HG03342 (cell line): Measurements from ENCODE around the gene XPA.
A peak's percentile ranks its signal among the peaks of the same experiment; 100 is the strongest.

Experiments
- ATAC-seq: cut with Tn5 transposase; IDR thresholded peaks from one replicate; pipeline ENCODE4 v1.9.1; 2021; ENCODE audit warnings: mild to moderate bottlenecking, moderate library complexity; ENCODE audit not compliant: unreplicated experiment

The XPA gene

DNA sequence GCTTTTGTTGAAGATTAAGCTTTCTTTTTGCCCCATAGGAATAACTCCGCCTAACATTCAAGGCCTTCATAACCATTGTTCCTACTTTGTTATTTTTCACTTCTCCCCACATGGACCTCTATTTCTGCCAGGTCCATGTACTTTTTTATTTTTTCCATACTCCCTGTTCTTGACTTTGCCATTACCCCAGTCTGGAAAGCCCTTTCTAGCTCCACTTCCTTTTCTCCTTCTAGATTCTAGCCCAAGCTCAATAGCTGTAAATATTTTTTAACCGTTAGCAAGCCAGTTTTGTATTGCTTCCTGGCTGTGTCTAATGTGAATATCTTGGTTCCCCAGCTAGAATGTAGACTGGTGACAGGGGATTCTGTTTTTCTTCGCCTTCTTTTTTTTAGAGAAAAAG is 37.4 kb downstream of the XPA start:
- ATAC-seq: no peak

GRCh38 chr9:97658707-97659106 is 38.4 kb downstream of the XPA start:
- no peak for ATAC-seq

DNA sequence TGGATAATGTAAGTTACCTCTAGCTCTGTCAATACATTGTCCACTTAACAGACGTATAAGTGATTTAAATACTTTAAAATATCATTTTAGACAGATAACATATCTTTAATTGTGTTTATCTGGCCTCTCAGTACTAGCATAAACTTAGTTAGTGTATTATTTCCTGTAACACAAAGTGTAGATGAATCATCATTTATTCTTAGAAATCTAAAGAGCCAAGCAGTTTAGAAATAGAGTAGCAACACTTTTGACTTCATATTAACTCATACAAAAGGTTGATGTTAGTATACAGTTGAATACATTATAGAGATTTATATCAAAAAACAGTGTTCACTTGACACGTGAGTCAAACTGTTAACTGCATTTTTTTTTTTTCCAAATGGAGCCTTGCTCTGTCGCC is 45.5 kb downstream of the XPA start:
- no peak for ATAC-seq

DNA sequence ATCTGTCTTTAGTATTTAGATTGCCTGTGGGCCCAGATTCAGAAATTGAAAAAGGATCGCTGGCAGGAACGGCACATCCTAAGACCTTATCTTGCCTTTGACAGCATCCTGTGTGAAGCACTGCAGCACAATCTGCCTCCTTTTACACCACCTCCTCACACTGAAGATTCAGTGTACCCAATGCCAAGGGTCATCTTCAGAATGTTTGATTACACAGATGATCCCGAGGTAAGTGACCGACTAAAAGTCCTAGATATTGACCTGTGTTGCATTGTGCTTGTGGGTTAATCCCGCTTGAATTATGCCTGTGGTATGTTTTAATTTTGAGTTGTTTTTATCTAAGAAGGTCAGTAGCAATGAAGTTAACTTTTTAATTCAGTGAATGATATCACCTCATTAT is 49.1 kb downstream of the XPA start:
- no peak for ATAC-seq

- ATAC-seq: no peak
Observed at GRCh38 chr9:97645720-97646119, 51.4 kb downstream of the XPA start.

GRCh38 chr9:97640325-97640724 is 56.8 kb downstream of the XPA start:
- no peak for ATAC-seq

- ATAC-seq: no peak
Observed at GRCh38 chr9:97638666-97639065, 58.5 kb downstream of the XPA start.

DNA sequence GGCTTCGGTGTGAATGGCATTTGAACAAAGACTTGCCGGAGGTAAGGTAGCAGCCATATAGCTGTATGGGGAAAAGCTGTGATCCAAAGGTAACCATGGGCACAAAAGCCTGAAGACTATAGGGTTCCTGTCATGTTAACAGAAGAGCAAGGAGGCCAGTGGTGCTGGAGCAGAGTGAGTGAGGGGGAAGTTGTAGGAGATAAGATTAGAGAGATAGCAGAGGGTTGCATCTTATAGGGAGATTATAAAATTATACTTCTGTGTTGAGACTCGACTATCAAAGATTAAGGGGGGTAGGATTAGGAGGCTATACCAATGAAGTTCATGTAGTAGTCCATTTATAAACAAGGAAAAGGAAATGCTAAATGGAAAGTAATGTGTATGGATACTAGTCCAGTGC is 60.2 kb downstream of the XPA start:
- no peak for ATAC-seq

DNA sequence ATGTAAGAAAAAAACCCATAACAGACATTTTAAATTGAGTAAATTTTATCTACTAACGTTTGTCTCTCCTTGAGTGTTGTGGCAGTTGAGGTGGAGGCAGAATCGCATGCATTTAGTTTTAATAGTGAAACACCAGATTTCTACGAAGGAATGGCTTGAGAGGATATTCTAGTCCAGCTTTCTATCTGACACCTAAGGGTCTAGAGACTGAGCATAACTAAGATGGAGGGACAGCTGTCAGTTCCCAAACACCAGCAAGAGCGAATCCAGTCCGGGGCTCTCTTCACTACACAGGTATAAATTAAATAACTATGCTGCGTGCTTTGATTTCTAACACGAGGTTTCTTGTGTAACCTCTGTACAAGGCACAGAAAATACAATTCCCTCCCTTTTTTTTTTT is 62.1 kb downstream of the XPA start:
- no peak for ATAC-seq

- ATAC-seq: peak; percentile 1
Observed at GRCh38 chr9:97633859-97634490, 63.2 kb downstream of the XPA start.

GRCh38 chr9:97632985-97633858 is 63.9 kb downstream of the XPA start, which contains the start of the genes NCBP1 and TSTD2:
Gene NCBP1 (plus strand): TSS chr9:97633821. CDS start chr9:97633882, 61 bp downstream.
Gene TSTD2 (minus strand): TSS chr9:97633368. CDS start chr9:97627562, 5,806 bp downstream.
- ATAC-seq: peak; percentile 85

- ATAC-seq: no peak
Observed at GRCh38 chr9:97632248-97632984, 64.7 kb downstream of the XPA start.

DNA sequence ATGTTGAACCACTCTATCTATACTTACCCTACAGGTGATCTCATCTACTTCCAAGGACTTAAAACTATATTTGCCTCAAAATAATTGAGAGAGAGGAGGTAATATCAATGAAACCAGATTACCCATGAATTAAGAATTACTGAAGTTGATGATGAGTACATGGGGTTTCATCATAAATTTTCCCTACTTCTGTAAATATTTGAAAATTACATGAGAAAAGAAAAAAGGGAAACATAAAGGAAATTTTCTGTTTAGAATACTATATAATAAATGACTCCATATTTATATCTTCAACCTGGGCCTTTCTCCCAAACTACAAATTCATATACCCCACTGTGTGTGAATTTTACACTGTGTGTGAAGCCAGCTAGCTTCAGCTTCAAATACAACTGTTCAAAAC is 66.5 kb downstream of the XPA start:
- no peak for ATAC-seq

DNA sequence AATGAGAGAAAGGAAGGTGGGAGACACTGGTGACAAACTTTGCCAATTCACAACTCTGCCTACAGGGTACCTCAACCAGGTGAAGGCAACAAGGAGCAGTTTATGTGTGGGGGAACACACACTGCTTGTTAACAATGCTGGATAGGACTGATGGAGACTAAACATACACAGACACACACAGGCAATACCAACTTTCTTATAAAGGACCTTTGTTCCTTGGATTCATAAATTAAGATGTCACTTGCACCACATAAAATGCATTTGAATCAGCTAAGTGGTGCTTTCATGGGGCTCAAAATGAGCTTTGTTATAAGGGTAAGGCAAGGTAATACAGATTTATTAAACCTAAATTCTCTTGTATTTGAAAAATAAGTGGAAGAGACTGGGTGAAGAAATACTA is 68.0 kb downstream of the XPA start:
- ATAC-seq: no peak

GRCh38 chr9:97628668-97629067 is 68.5 kb downstream of the XPA start:
- ATAC-seq: no peak

DNA sequence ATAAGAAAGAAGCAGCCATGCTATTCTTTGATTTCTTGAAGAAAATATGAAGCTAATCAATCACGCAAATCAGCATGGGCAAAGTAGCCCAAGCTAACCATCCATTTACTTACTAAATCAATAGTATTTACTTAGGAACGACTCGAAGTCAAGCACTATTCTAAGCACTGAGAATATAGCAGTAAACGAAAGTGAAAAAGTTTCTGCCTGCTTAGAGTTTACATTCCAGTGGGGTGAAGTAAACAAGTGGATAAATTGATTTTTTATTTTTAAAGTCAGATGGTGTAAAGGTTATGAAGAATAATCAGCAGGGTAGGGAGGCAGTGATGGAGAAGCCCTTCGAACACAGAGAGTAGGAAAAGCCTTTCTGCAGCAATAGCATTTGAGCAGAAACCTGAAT is 69.5 kb downstream of the XPA start:
- no peak for ATAC-seq

- no peak for ATAC-seq
Observed at GRCh38 chr9:97625620-97626019, 71.5 kb downstream of the XPA start.
